Measurements from ENCODE around the gene RABEP2.

- TF ChIP-seq CTCF (conservative IDR thresholded peaks at IDR 0.05; ENCODE audit: low read length) (no peak), EZH2phosphoT487 (IDR thresholded peaks at IDR 0.05; ENCODE audit: borderline replicate concordance, low read depth, low read length) (no peak)
These were observed 33.8 kb upstream of the RABEP2 start for GRCh38 chr16:28958836-28959235.

All from OCI-LY7 (cell line).